HEK293 (cell line): ENCODE data around the gene BCDIN3D.

ENCODE experiments used
- CTCF ChIA-PET: fragments of 350-600 bp; formaldehyde crosslinking; extraction: SDS; loops from one replicate; lab custom pipeline; 2021; ENCODE audit warnings: antibody characterized with exemption; lab: Yijun Ruan, JAX
- POLR2A ChIA-PET: fragments of 300-600 bp; formaldehyde crosslinking; extraction: SDS; loops from one replicate; lab custom pipeline; 2020; ENCODE audit warnings: antibody characterized with exemption, inconsistent platforms; lab: Yijun Ruan, JAX
- H3K27ac ChIP-seq: fragments of 200-500 bp; sonication (Bioruptor generic); 2 replicates; pipeline ENCODE4 v1.5.1; 2014; ENCODE audit warnings: low read depth, low read length, control low read depth, inconsistent platforms; ENCODE audit errors: extremely low read depth
- H3K36me3 ChIP-seq, 2 experiments: fragments of 200-500 bp in 1 of 2; sonication (Bioruptor generic) in 1 of 2; 1 replicate in 1 of 2; 2 replicates in 1 of 2; pipeline ENCODE4 v1.5.1; 2014 to 2017; ENCODE audit warnings: inconsistent platforms in 2 of 2, low read length in 2 of 2; ENCODE audit not compliant: control insufficient read depth in 2 of 2, insufficient read depth in 1 of 2
- H3K4me1 ChIP-seq: fragments of 200-500 bp; sonication (Bioruptor generic); 2 replicates; pipeline ENCODE4 v1.5.1; 2014; ENCODE audit warnings: mild to moderate bottlenecking, low read length, inconsistent platforms; ENCODE audit not compliant: control insufficient read depth, insufficient read depth
- H3K4me3 ChIP-seq: 2 replicates; pipeline ENCODE4 v1.5.1; 2011; ENCODE audit warnings: low read depth, mild to moderate bottlenecking, control low read depth, low read length, moderate library complexity
- H3K9me3 ChIP-seq: fragments of 200-500 bp; sonication (Bioruptor generic); 2 replicates; pipeline ENCODE4 v1.5.1; 2014; ENCODE audit warnings: low read depth, low read length, inconsistent platforms; ENCODE audit not compliant: control insufficient read depth, insufficient read depth
- OSR2 ChIP-seq: fragments of 450-650 bp; formaldehyde crosslinking; IDR thresholded peaks from 2 replicates; pipeline ENCODE4 v1.5.1; 2016; ENCODE audit warnings: missing biosample characterization, missing genetic modification characterization
- TSHZ1 ChIP-seq: fragments of 450-650 bp; formaldehyde crosslinking; IDR thresholded peaks from 2 replicates; pipeline ENCODE4 v1.5.1; 2016; ENCODE audit warnings: missing biosample characterization, missing genetic modification characterization, borderline replicate concordance
- ZBTB11 ChIP-seq: fragments of 450-650 bp; formaldehyde crosslinking; conservative IDR thresholded peaks from 2 replicates; pipeline ENCODE4 v1.5.1; 2016; ENCODE audit warnings: low read depth, missing biosample characterization, missing genetic modification characterization
- ZBTB21 ChIP-seq: fragments of 450-650 bp; formaldehyde crosslinking; IDR thresholded peaks from 2 replicates; pipeline ENCODE4 v1.5.1; 2017; ENCODE audit warnings: missing biosample characterization, missing genetic modification characterization
- ZBTB26 ChIP-seq: fragments of 450-650 bp; formaldehyde crosslinking; optimal IDR thresholded peaks from 2 replicates; pipeline ENCODE3; 2016; ENCODE audit warnings: missing biosample characterization, mild to moderate bottlenecking, missing genetic modification characterization
- ZNF175 ChIP-seq: fragments of 450-650 bp; formaldehyde crosslinking; IDR thresholded peaks from 2 replicates; pipeline ENCODE4 v1.5.1; 2016; ENCODE audit warnings: missing biosample characterization, missing genetic modification characterization
- ZNF292 ChIP-seq: fragments of 450-650 bp; formaldehyde crosslinking; IDR thresholded peaks from 2 replicates; pipeline ENCODE4 v1.5.1; 2016; ENCODE audit warnings: low read depth, missing biosample characterization, missing genetic modification characterization, borderline replicate concordance
- ZNF324 ChIP-seq: fragments of 450-650 bp; formaldehyde crosslinking; IDR thresholded peaks from 2 replicates; pipeline ENCODE4 v1.5.1; 2016; ENCODE audit warnings: missing biosample characterization, missing genetic modification characterization
- ZNF433 ChIP-seq: fragments of 450-650 bp; formaldehyde crosslinking; IDR thresholded peaks from 2 replicates; pipeline ENCODE4 v1.5.1; 2016; ENCODE audit warnings: missing biosample characterization, missing genetic modification characterization, low read depth
- ZNF510 ChIP-seq: fragments of 450-650 bp; formaldehyde crosslinking; IDR thresholded peaks from 2 replicates; pipeline ENCODE4 v1.5.1; 2018; ENCODE audit warnings: mild to moderate bottlenecking, missing genetic modification characterization, missing biosample characterization; ENCODE audit not compliant: insufficient replicate concordance
- ZNF658 ChIP-seq: fragments of 450-650 bp; formaldehyde crosslinking; IDR thresholded peaks from 2 replicates; pipeline ENCODE4; 2016; ENCODE audit warnings: missing biosample characterization, missing genetic modification characterization

Gene BCDIN3D

GRCh38 chr12:49847161-49847560 is 4.3 kb upstream of the BCDIN3D start (continued):
- TF ChIP-seq ZNF175 (no peak), ZBTB26 (tag by site-specific recombination) (no peak), ZNF658 (no peak), TSHZ1 (tag by site-specific recombination) (no peak), ZNF510 (tag by site-specific recombination) (no peak), ZNF324 (no peak), ZBTB11 (tag by site-specific recombination) (no peak), ZNF292 (tag by site-specific recombination) (no peak)

GRCh38 chr12:49846032-49846431 is 3.1 kb upstream of the BCDIN3D start:
- no peak overlapping the region for H3K4me3 ChIP-seq
- H3K27ac ChIP-seq, result no peak overlapping the region
- ChIA-PET POLR2A (interaction anchor here (0.7 kb wide), 2 partner anchors 19 to 79 kb away, joined by 3 read pairs; no protein-coding TSS in a partner anchor), CTCF (no interaction called here)
- H3K36me3 ChIP-seq, result no peaks in the 10 kb centered on the region
- no peaks in the 10 kb centered on the region for H3K9me3 ChIP-seq
- peaks cover 6% of the 10 kb centered on the region; the same call in 1 of the 2 replicates for H3K4me1 ChIP-seq
- TF ChIP-seq ZNF433 (tag by site-specific recombination), result no peak

- no peak overlapping the region for H3K4me3 ChIP-seq
- no peak for TF ChIP-seq OSR2 (tag by site-specific recombination)
- TF ChIP-seq ZBTB21 (tag by site-specific recombination), result no peak
- peaks cover 6% of the 10 kb centered on the region; the same call in 1 of the 2 replicates for H3K4me1 ChIP-seq
- no peaks in the 10 kb centered on the region for H3K9me3 ChIP-seq
- H3K36me3 ChIP-seq, result no peaks in the 10 kb centered on the region
- no peak overlapping the region for H3K27ac ChIP-seq
- CTCF ChIA-PET, result interaction anchor here (1.8 kb wide), 1 partner anchor 24 kb away, joined by 12 read pairs; no protein-coding TSS in a partner anchor
- POLR2A ChIA-PET, result interaction anchor here (0.6 to 4.4 kb wide), 5 partner anchors 12 to 885 kb away, joined by 3 to 38 read pairs (median 4); partner anchors contain the start of gene NCKAP5L
Observed at GRCh38 chr12:49843876-49844437, 1.1 kb upstream of the BCDIN3D start.
